ENCODE measurements around the gene FNDC3B.

GRCh38 chr3:172236771-172237742 is 197.7 kb downstream of the FNDC3B start:
- TF ChIP-seq SP1 (IDR thresholded peaks at IDR 0.05; ENCODE audit: low read depth, low read length) (no peak), CTCF (IDR thresholded peaks at IDR 0.05; ENCODE audit: control extremely low read depth in 1 of 3, insufficient read depth in 1 of 3, low read depth in 1 of 3, low read length in 3 of 3) (no peak), CREB1 (IDR thresholded peaks at IDR 0.05) (no peak), E2F6 (IDR thresholded peaks at IDR 0.05) (no peak)
